Measurements from ENCODE around the gene XPNPEP3.

The XPNPEP3 gene

GRCh38 chr22:40975366-40975765, 118.4 kb downstream of the XPNPEP3 start:
- H3K79me2 ChIP-seq (ENCODE audit: control insufficient read depth, insufficient read depth, low read length, poor library complexity): no peaks in the 10 kb centered on the region
- no peak overlapping the region for H3K14ac ChIP-seq (ENCODE audit: low read length)
- H3K4me1 ChIP-seq (ENCODE audit: control insufficient read depth in 1 of 2, insufficient read depth in 2 of 2, low read length in 2 of 2): no peaks in the 10 kb centered on the region
- no peak overlapping the region for H4K8ac ChIP-seq (ENCODE audit: low read depth, low read length)
- H3K9ac ChIP-seq (ENCODE audit: low read length): no peak overlapping the region
- no peak overlapping the region for H2BK5ac ChIP-seq (ENCODE audit: low read depth, low read length, poor library complexity)
- no peak overlapping the region for H4K12ac ChIP-seq (ENCODE audit: low read depth, low read length)
- H3K79me1 ChIP-seq (ENCODE audit: low read length): no peaks in the 10 kb centered on the region
- H2BK120ac ChIP-seq (ENCODE audit: insufficient read depth, low read length, poor library complexity): no peak overlapping the region
- H3K4me3 ChIP-seq (ENCODE audit: low read depth, low read length): no peak overlapping the region
- no peaks in the 10 kb centered on the region for H3K9me3 ChIP-seq (ENCODE audit: insufficient read depth, low read depth, low read length)
- no peak overlapping the region for H3K4me2 ChIP-seq (ENCODE audit: low read length)
- H3K36me3 ChIP-seq (ENCODE audit: control insufficient read depth in 1 of 2, insufficient read depth in 2 of 2, low read length in 2 of 2): peaks cover 8 to 9% of the 10 kb centered on the region in 2 experiments
- DNase-seq: no peak
- no peak overlapping the region for H3K27ac ChIP-seq (ENCODE audit: low read depth, low read length)
- no peaks in the 10 kb centered on the region for H3K27me3 ChIP-seq (ENCODE audit: insufficient read depth, low read length)
- no peak overlapping the region for H2AFZ ChIP-seq (ENCODE audit: insufficient read depth, low read length, poor library complexity)
- H3K23ac ChIP-seq (ENCODE audit: low read length): no peak overlapping the region
- H2BK12ac ChIP-seq (ENCODE audit: low read length): no peak overlapping the region
- no peak overlapping the region for H2AK5ac ChIP-seq (ENCODE audit: low read length)
- no peak overlapping the region for H3K4ac ChIP-seq (ENCODE audit: low read depth, low read length)
- no peak overlapping the region for H3K18ac ChIP-seq (ENCODE audit: low read length)
- H4K91ac ChIP-seq (ENCODE audit: low read depth, low read length): no peak overlapping the region
- no CpG with 5 or more reads among the region's 1 CpG for WGBS (ENCODE audit: extremely low coverage, insufficient coverage, insufficient read length)

DNA sequence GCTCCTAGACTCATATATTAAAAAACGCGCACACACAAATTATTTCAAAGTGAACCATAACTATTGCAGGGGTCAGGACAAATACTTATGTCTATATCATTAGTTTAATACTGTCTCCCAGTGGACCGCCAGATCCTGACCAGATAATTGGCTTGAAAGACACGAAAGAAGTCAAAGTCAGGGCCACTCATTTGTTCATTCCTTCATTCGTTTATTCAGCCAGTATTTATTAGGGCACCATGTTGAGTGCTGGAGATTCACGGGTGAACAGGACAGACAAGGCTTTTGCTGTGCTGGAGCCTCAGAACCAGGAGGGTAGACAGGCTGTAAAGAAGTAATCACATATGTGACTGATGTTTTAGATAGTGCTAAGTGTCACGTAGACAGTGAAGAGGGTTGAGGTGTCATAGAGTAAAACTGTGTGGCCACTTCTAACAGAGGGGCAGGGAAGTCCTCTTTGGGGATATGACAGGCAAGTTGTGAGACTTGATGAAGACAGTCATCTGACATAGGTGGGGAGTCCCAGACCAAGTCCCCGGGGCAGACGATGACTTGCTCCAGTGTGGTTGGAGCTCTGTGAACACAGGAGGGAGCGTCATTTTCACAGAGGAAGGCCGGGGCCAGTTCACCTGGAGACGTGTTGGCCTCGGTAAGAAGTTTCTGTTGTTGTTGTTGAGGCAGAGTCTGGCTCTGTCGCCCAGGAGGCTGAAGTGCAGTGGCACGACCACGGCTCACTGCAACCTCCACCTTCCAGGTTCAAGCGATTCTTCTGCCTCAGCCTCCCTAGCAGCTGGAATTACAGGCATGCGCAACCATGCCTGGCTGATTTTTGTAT, 120.1 kb downstream of the XPNPEP3 start:
- no CpG with 5 or more reads among the region's 18 CpGs for WGBS (ENCODE audit: extremely low coverage, insufficient coverage, insufficient read length)
- Histone ChIP-seq H2BK5ac (ENCODE audit: low read depth, low read length, poor library complexity) (no peak overlapping the region), H3K79me1 (ENCODE audit: low read length) (peaks cover 2% of the 10 kb centered on the region)

GRCh38 chr22:40979198-40979597, 122.2 kb downstream of the XPNPEP3 start:
- Histone ChIP-seq H3K27me3 (ENCODE audit: insufficient read depth, low read length) (no peaks in the 10 kb centered on the region), H3K27ac (ENCODE audit: low read depth, low read length) (no peak overlapping the region), H2BK120ac (ENCODE audit: insufficient read depth, low read length, poor library complexity) (no peak overlapping the region), H3K79me2 (ENCODE audit: control insufficient read depth, insufficient read depth, low read length, poor library complexity) (no peaks in the 10 kb centered on the region), H3K14ac (ENCODE audit: low read length) (no peak overlapping the region), H4K8ac (ENCODE audit: low read depth, low read length) (no peak overlapping the region), H3K23ac (ENCODE audit: low read length) (no peak overlapping the region), H4K91ac (ENCODE audit: low read depth, low read length) (no peak overlapping the region), H3K18ac (ENCODE audit: low read length) (no peak overlapping the region), H2AFZ (ENCODE audit: insufficient read depth, low read length, poor library complexity) (no peak overlapping the region), H4K12ac (ENCODE audit: low read depth, low read length) (no peak overlapping the region), H3K4me2 (ENCODE audit: low read length) (no peak overlapping the region), H2BK5ac (ENCODE audit: low read depth, low read length, poor library complexity) (no peak overlapping the region), H2BK12ac (ENCODE audit: low read length) (no peak overlapping the region), H3K4ac (ENCODE audit: low read depth, low read length) (no peak overlapping the region), H3K9ac (ENCODE audit: low read length) (no peak overlapping the region), H3K9me3 (ENCODE audit: insufficient read depth, low read depth, low read length) (no peaks in the 10 kb centered on the region), H2AK5ac (ENCODE audit: low read length) (no peak overlapping the region), H3K79me1 (ENCODE audit: low read length) (peaks cover 4% of the 10 kb centered on the region), H3K4me1 (ENCODE audit: control insufficient read depth in 1 of 2, insufficient read depth in 2 of 2, low read length in 2 of 2) (peaks cover 3 to 5% of the 10 kb centered on the region in 2 experiments), H3K4me3 (ENCODE audit: low read depth, low read length) (no peak overlapping the region), H3K36me3 (ENCODE audit: control insufficient read depth in 1 of 2, insufficient read depth in 2 of 2, low read length in 2 of 2) (no peaks in the 10 kb centered on the region)
- no CpG with 5 or more reads among the region's 7 CpGs for WGBS (ENCODE audit: extremely low coverage, insufficient coverage, insufficient read length)
- DNase-seq: no peak

More for the DNA sequence above, 120.1 kb downstream of the XPNPEP3 start:
- peaks cover 6 to 8% of the 10 kb centered on the region in 2 experiments for H3K36me3 ChIP-seq (ENCODE audit: control insufficient read depth in 1 of 2, insufficient read depth in 2 of 2, low read length in 2 of 2)
- no peak overlapping the region for H3K9ac ChIP-seq (ENCODE audit: low read length)
- no peak overlapping the region for H4K12ac ChIP-seq (ENCODE audit: low read depth, low read length)
- H2AFZ ChIP-seq (ENCODE audit: insufficient read depth, low read length, poor library complexity): no peak overlapping the region
- H3K9me3 ChIP-seq (ENCODE audit: insufficient read depth, low read depth, low read length): no peaks in the 10 kb centered on the region
- DNase-seq: no peak
- no peak overlapping the region for H3K27ac ChIP-seq (ENCODE audit: low read depth, low read length)
- H2BK120ac ChIP-seq (ENCODE audit: insufficient read depth, low read length, poor library complexity): no peak overlapping the region
- no peak overlapping the region for H2AK5ac ChIP-seq (ENCODE audit: low read length)
- H4K8ac ChIP-seq (ENCODE audit: low read depth, low read length): no peak overlapping the region
- H2BK12ac ChIP-seq (ENCODE audit: low read length): no peak overlapping the region
- H3K4me3 ChIP-seq (ENCODE audit: low read depth, low read length): no peak overlapping the region
- H3K27me3 ChIP-seq (ENCODE audit: insufficient read depth, low read length): no peaks in the 10 kb centered on the region
- H3K18ac ChIP-seq (ENCODE audit: low read length): no peak overlapping the region
- H3K23ac ChIP-seq (ENCODE audit: low read length): no peak overlapping the region
- no peak overlapping the region for H3K14ac ChIP-seq (ENCODE audit: low read length)
- no peaks in the 10 kb centered on the region for H3K79me2 ChIP-seq (ENCODE audit: control insufficient read depth, insufficient read depth, low read length, poor library complexity)
- H4K91ac ChIP-seq (ENCODE audit: low read depth, low read length): no peak overlapping the region
- H3K4me1 ChIP-seq (ENCODE audit: control insufficient read depth in 1 of 2, insufficient read depth in 2 of 2, low read length in 2 of 2): no peaks in the 10 kb centered on the region
- no peak overlapping the region for H3K4me2 ChIP-seq (ENCODE audit: low read length)
- H3K4ac ChIP-seq (ENCODE audit: low read depth, low read length): no peak overlapping the region

DNA sequence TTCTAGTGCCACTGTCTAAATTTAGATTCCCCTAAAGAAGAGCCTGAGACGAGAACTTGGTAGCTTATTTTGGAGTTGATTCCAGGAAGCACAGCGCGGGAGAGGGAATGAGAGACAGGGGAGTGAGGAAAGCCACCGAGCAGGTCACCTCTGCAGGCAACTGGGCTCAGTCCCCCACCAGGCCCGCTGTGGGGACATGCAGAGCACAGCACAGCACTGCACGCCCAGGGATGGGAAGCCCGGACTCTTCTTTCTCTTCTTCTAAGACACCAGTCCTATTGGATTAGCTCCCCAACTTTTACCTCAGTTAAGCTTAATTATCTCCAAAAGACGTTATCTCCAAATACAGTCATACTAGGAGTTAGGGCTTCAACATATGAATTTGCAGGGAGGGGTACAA, 122.9 kb downstream of the XPNPEP3 start:
- Histone ChIP-seq H2BK12ac (ENCODE audit: low read length) (no peak overlapping the region), H2BK120ac (ENCODE audit: insufficient read depth, low read length, poor library complexity) (no peak overlapping the region), H3K4me2 (ENCODE audit: low read length) (no peak overlapping the region), H4K8ac (ENCODE audit: low read depth, low read length) (no peak overlapping the region), H2BK5ac (ENCODE audit: low read depth, low read length, poor library complexity) (no peak overlapping the region), H3K9me3 (ENCODE audit: insufficient read depth, low read depth, low read length) (no peaks in the 10 kb centered on the region), H3K27me3 (ENCODE audit: insufficient read depth, low read length) (no peaks in the 10 kb centered on the region), H3K18ac (ENCODE audit: low read length) (no peak overlapping the region), H3K9ac (ENCODE audit: low read length) (peak overlapping the region; percentile 32), H3K4me3 (ENCODE audit: low read depth, low read length) (no peak overlapping the region), H3K14ac (ENCODE audit: low read length) (no peak overlapping the region), H3K79me2 (ENCODE audit: control insufficient read depth, insufficient read depth, low read length, poor library complexity) (no peaks in the 10 kb centered on the region), H2AK5ac (ENCODE audit: low read length) (no peak overlapping the region), H2AFZ (ENCODE audit: insufficient read depth, low read length, poor library complexity) (no peak overlapping the region), H3K36me3 (ENCODE audit: control insufficient read depth in 1 of 2, insufficient read depth in 2 of 2, low read length in 2 of 2) (no peaks in the 10 kb centered on the region), H4K91ac (ENCODE audit: low read depth, low read length) (no peak overlapping the region), H3K79me1 (ENCODE audit: low read length) (peaks cover 4% of the 10 kb centered on the region), H3K23ac (ENCODE audit: low read length) (no peak overlapping the region), H3K27ac (ENCODE audit: low read depth, low read length) (no peak overlapping the region), H4K12ac (ENCODE audit: low read depth, low read length) (no peak overlapping the region), H3K4me1 (ENCODE audit: control insufficient read depth in 1 of 2, insufficient read depth in 2 of 2, low read length in 2 of 2) (peaks cover 3 to 5% of the 10 kb centered on the region in 2 experiments), H3K4ac (ENCODE audit: low read depth, low read length) (no peak overlapping the region)
- no CpG with 5 or more reads among the region's 8 CpGs for WGBS (ENCODE audit: extremely low coverage, insufficient coverage, insufficient read length)
- no peak for DNase-seq

All from trophoblast cell (in vitro differentiated cells and primary cell).